Activated CD4-positive, alpha-beta T cell treated with anti-CD3 and anti-CD28 coated beads, Interleukin-2, amount 50 U/mL, for 4 hours (primary cell): ENCODE data around the gene NELFA.

ENCODE experiments used
- DNase-seq, 2 experiments: peaks; one replicate each; pipeline ENCODE4 v3.0.0-alpha.2; 2020

The NELFA gene

GRCh38 chr4:1961563-1961962 lies 47.2 kb downstream of the NELFA start:
- no peak for DNase-seq

GRCh38 chr4:1961038-1961437 lies 47.7 kb downstream of the NELFA start:
- DNase-seq = no peak

GRCh38 chr4:1960170-1960825 lies 48.5 kb downstream of the NELFA start:
- no peak for DNase-seq

GRCh38 chr4:1959104-1959384 lies 49.7 kb downstream of the NELFA start:
- no peak for DNase-seq

GRCh38 chr4:1958276-1959103 lies 50.3 kb downstream of the NELFA start:
- DNase-seq = no peak

GRCh38 chr4:1956631-1957030 lies 52.1 kb downstream of the NELFA start:
- no peak for DNase-seq

- no peak for DNase-seq
Measured at GRCh38 chr4:1953335-1953734, 55.4 kb downstream of the NELFA start.

- DNase-seq = no peak
Measured at GRCh38 chr4:1952719-1953118, 56.1 kb downstream of the NELFA start.

- no peak for DNase-seq
Measured at GRCh38 chr4:1952058-1952700, 56.6 kb downstream of the NELFA start.

GRCh38 chr4:1950369-1950768 lies 58.4 kb downstream of the NELFA start:
- no peak for DNase-seq

GRCh38 chr4:1948892-1949436 lies 59.8 kb downstream of the NELFA start:
- no peak for DNase-seq

- no peak for DNase-seq
Measured at GRCh38 chr4:1948232-1948631, 60.5 kb downstream of the NELFA start.

GRCh38 chr4:1945912-1946311 lies 62.9 kb downstream of the NELFA start:
- DNase-seq = no peak

GRCh38 chr4:1945124-1945895 lies 63.5 kb downstream of the NELFA start:
- no peak for DNase-seq

- no peak for DNase-seq
Measured at GRCh38 chr4:1943928-1944327, 64.8 kb downstream of the NELFA start.

GRCh38 chr4:1940566-1940965 lies 68.2 kb downstream of the NELFA start:
- DNase-seq = no peak

GRCh38 chr4:1939664-1940509 lies 68.9 kb downstream of the NELFA start:
- DNase-seq = no peak

GRCh38 chr4:1938027-1938426 lies 70.7 kb downstream of the NELFA start:
- DNase-seq = no peak

GRCh38 chr4:1937550-1937949 lies 71.2 kb downstream of the NELFA start:
- no peak for DNase-seq

- DNase-seq = no peak
Measured at GRCh38 chr4:1933700-1934099, 75.1 kb downstream of the NELFA start.

- DNase-seq = no peak
Measured at GRCh38 chr4:1932736-1933135, 76.0 kb downstream of the NELFA start.
